Measurements from ENCODE around the gene VCX2. TPM values are rescaled to one million over a fixed set of nuclear protein-coding genes. Genes with fewer than 3 reads are reported as not detected.
"Not testable (repeated sequence)": the region's sequence is repeated elsewhere in the genome, so short reads cannot be mapped to it uniquely, and the experiment has no call there.

Gene VCX2
- total RNA-seq, 6 donors from 2014 or later, result not detected

DNA sequence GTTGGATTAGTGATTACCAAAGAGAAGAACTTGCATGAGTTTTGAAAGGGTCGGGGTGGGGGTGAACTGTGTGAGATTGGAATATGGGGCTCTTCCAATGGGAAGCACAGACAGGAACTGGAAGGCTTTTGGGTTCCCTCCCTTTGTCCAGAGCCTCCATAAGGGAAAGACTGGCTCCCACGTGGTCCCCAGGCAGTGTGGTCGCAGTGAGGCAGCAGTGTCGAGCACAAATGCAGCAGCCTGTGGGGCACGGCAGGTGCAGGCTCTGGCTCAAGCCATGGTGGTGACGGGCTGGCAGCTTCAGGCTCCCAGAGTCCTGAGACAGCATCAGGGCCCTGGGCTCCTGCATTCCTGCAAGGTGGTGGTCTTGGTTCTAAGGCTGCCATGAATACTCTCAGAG, 45.5 kb downstream of the VCX2 start:
- Histone ChIP-seq H3K27me3 (no peaks in the 10 kb centered on the region), H3K9me3 (no peaks in the 10 kb centered on the region), H3K4me1 (no peaks in the 10 kb centered on the region), H3K36me3 (no peaks in the 10 kb centered on the region), H3K4me3 (no peak overlapping the region), H3K27ac (no peak overlapping the region)
- TF ChIP-seq POLR2A (IDR thresholded peaks at IDR 0.05) (no peak), EP300 (IDR thresholded peaks at IDR 0.05) (no peak), POLR2AphosphoS5 (IDR thresholded peaks at IDR 0.05) (no peak)
- TF ChIP-seq, protein P1, sequence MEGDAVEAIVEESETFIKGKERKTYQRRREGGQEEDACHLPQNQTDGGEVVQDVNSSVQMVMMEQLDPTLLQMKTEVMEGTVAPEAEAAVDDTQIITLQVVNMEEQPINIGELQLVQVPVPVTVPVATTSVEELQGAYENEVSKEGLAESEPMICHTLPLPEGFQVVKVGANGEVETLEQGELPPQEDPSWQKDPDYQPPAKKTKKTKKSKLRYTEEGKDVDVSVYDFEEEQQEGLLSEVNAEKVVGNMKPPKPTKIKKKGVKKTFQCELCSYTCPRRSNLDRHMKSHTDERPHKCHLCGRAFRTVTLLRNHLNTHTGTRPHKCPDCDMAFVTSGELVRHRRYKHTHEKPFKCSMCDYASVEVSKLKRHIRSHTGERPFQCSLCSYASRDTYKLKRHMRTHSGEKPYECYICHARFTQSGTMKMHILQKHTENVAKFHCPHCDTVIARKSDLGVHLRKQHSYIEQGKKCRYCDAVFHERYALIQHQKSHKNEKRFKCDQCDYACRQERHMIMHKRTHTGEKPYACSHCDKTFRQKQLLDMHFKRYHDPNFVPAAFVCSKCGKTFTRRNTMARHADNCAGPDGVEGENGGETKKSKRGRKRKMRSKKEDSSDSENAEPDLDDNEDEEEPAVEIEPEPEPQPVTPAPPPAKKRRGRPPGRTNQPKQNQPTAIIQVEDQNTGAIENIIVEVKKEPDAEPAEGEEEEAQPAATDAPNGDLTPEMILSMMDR (IDR thresholded peaks at IDR 0.05), result no peak
- no peak for ATAC-seq (ENCODE audit: low FRiP score in 2 of 2)
- WGBS, 2 donors, result 87% methylated on average over 6 of the region's 6 CpGs; no CpG with 5 or more reads in 1 of the 2 donors
- peak in 1 of 2 donors; percentile 10 for DNase-seq

DNA sequence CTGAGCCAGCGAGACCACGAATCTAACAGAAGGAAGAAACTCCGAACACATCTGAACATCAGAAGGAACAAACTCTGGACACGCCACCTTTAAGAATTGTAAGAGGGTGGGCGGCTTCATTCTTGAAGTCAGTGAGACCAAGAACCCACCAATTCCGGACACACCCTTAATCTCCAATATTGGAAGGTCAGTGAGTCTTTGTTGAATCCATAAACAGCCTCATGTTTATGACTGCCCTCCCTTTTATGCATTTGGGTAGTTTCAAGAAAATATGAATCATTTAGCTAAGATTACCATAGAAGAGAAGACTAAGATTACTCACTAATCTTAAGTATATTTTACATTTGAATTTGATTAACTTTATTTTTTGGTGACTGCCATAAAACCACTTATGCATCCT, 48.5 kb downstream of the VCX2 start:
- no peak overlapping the region for H3K27ac ChIP-seq
- H3K36me3 ChIP-seq, result no peaks in the 10 kb centered on the region
- no peak for DNase-seq
- TF ChIP-seq, protein P1 (IDR thresholded peaks at IDR 0.05), result no peak
- TF ChIP-seq POLR2A (IDR thresholded peaks at IDR 0.05) (no peak), EP300 (IDR thresholded peaks at IDR 0.05) (no peak), POLR2AphosphoS5 (IDR thresholded peaks at IDR 0.05) (no peak)
- ATAC-seq (ENCODE audit: low FRiP score in 2 of 2), result no peak
- H3K27me3 ChIP-seq, result no peaks in the 10 kb centered on the region
- no peak overlapping the region for H3K4me3 ChIP-seq
- peaks cover 0 to 5% (median 0%) of the 10 kb centered on the region in 4 donors for H3K9me3 ChIP-seq
- 95% methylated on average over 6 of the region's 6 CpGs; no CpG with 5 or more reads in 1 of the 2 donors for WGBS, 2 donors
- H3K4me1 ChIP-seq, result no peaks in the 10 kb centered on the region

DNA sequence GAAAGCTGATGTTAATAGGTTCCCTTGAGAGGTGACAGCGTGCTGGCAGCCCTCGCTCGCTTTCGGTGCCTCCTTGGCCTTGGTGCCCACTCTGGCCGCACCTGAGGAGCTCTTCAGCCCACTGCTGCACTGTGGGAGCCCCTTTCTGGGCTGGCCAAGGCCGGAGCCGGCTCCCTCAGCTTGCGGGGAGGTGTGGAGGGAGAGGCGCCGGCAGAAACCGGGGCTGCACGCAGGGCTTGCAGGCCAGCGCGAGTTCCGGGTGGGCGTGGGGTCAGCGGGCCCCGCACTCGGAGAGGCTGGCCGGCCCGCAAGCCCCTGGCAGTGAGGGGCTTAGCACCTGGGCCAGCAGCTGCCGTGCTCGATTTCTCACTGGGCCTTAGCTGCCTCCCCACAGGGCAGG, 49.7 kb downstream of the VCX2 start:
- H3K27me3 ChIP-seq; H3K36me3 ChIP-seq; H3K4me1 ChIP-seq; H3K27ac ChIP-seq; H3K4me3 ChIP-seq; ATAC-seq (ENCODE audit: low FRiP score in 2 of 2); H3K9me3 ChIP-seq: not testable (repeated sequence)
- WGBS, 2 donors, result 97 to 100% methylated on average over 1 to 18 of the region's 23 CpGs
- peak in 1 of 2 donors; percentile 29 for DNase-seq

Small RNA genes within 50 kb of the gene (small RNA-seq; reads per million reads assigned to genes)
- gene MIR651, result 0.06 to 0.88 (median 0.24) reads per million in 4 donors

Other genes with a start within 250 kb of the VCX2 start
- 10 to 100 TPM in 3 of 6 donors, 1 to 10 TPM in 3; 2.1 to 20.4 (median 10.2) TPM for gene PNPLA4, start 243.9 kb downstream of the VCX2 start, total RNA-seq

Data from upper lobe of left lung (tissue), 6 donors.